Measurements from ENCODE around the gene TUBE1. TPM values are rescaled to one million over a fixed set of nuclear protein-coding genes. Genes with fewer than 3 reads are reported as not detected.

TUBE1 gene
- total RNA-seq, 1 donor from 2014 or later = 6.0 TPM

DNA sequence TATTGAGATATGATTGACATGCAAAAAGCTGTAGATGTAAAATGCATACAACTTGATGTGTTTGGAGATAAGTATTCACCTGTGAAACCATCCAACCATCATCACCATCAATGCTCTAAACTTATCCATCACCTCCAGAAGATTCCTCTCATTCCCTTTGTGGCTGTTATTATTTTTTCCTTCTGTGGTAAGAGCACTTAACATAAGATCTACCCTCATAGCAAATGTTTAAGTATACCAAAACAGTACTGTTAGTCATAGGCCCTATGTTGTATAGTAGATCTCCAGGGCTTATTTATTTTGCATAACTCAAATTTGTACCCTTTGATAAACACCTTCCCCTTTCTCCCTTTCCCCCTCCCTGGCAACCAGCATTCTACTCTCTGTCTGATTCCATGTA, 64.5 kb downstream of the TUBE1 start:
- no peak for DNase-seq (ENCODE audit: low spot score in 2 of 2)
- no peaks in the 10 kb centered on the region for H3K27me3 ChIP-seq
- no peak for TF ChIP-seq CTCF (IDR thresholded peaks at IDR 0.05)
- no peaks in the 10 kb centered on the region for H3K36me3 ChIP-seq
- peaks cover 0 to 8% of the 10 kb centered on the region in 2 donors for H3K9me3 ChIP-seq
- H3K4me1 ChIP-seq = peaks cover 0 to 17% of the 10 kb centered on the region in 2 donors
- H3K27ac ChIP-seq = no peak overlapping the region
- H3K4me3 ChIP-seq = no peak overlapping the region
- intact Hi-C loops (cut with DNase I) = no loop called here

- H3K4me3 ChIP-seq = no peak overlapping the region
- intact Hi-C loops (cut with DNase I) = no loop called here
- H3K4me1 ChIP-seq = peaks cover 0 to 21% of the 10 kb centered on the region in 2 donors
- H3K36me3 ChIP-seq = no peaks in the 10 kb centered on the region
- no peak for TF ChIP-seq CTCF (IDR thresholded peaks at IDR 0.05)
- H3K27ac ChIP-seq = no peak overlapping the region
- no peaks in the 10 kb centered on the region for H3K27me3 ChIP-seq
- peaks cover 0 to 8% of the 10 kb centered on the region in 2 donors for H3K9me3 ChIP-seq
- DNase-seq (ENCODE audit: low spot score in 2 of 2) = no peak
Measured at GRCh38 chr6:112021691-112022310, 65.5 kb downstream of the TUBE1 start.

Other genes with a start within 250 kb of the TUBE1 start
- 141 TPM for gene FYN, start 214.0 kb downstream of the TUBE1 start, total RNA-seq
- gene CCN6, start 33.4 kb downstream of the TUBE1 start, total RNA-seq = not detected
- gene FAM229B, start 109 bp upstream of the TUBE1 start, total RNA-seq = 5.5 TPM
- gene LAMA4, start 167.1 kb upstream of the TUBE1 start, total RNA-seq = 49.0 TPM